GM11168 (cell line): Measurements from ENCODE around the gene SPNS2.

Source experiments
- in situ Hi-C: fragments of 300-500 bp; cut with MboI; formaldehyde crosslinking; loops from one replicate; pipeline ENCODE4 v1.12.0; 2022; ENCODE audit warnings: low sequenced_read_pairs; ENCODE audit not compliant: unreplicated experiment

The SPNS2 gene

DNA sequence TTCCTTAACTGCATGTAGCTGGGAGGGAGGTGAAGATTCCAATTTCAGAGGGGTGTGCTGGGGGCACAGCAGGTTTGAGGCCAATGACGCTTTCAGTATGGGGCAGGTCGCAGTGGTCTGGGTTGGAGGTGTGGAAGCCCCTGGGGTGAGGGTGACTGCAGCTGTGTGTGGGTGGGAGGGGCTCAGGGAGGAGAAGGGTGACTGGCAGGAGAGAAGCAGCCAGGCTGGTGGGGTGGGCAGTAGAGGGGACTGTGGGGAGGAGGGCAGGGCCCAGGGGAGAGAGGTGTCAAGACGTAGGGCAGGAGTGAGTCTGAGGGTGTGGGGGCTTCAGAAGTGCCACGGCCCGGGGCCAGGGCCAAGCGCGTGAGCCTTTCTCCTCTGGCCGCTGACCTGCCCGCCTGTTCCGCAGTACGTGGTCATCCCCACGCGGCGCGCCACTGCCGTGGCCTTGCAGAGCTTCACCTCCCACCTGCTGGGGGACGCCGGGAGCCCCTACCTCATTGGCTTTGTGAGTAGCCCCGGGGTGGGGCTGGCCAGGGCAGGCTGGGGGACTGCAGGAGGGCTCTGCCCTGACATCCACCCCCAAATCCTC, 37.1 kb downstream of the SPNS2 start:
- in situ Hi-C loops: no loop called here

DNA sequence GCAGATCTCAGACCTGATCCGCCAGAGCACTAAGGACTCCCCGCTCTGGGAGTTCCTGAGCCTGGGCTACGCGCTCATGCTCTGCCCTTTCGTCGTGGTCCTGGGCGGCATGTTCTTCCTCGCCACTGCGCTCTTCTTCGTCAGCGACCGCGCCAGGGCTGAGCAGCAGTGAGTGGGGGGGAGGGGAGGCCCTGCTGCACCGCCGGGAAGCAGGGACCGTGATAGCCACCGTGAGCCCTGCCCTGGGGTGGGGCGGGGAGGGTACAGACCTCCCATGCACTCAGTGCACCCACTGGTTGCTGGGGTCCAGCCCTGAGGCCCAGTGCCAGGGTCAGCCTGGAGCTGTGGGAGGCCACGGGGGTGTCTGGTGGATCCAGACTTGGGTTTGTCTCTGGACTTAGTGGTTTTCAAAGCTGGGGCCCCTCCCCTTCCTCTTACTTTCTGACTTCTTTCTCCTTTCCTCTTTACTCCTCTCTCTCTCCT, 37.6 kb downstream of the SPNS2 start:
- in situ Hi-C loops: no loop called here

DNA sequence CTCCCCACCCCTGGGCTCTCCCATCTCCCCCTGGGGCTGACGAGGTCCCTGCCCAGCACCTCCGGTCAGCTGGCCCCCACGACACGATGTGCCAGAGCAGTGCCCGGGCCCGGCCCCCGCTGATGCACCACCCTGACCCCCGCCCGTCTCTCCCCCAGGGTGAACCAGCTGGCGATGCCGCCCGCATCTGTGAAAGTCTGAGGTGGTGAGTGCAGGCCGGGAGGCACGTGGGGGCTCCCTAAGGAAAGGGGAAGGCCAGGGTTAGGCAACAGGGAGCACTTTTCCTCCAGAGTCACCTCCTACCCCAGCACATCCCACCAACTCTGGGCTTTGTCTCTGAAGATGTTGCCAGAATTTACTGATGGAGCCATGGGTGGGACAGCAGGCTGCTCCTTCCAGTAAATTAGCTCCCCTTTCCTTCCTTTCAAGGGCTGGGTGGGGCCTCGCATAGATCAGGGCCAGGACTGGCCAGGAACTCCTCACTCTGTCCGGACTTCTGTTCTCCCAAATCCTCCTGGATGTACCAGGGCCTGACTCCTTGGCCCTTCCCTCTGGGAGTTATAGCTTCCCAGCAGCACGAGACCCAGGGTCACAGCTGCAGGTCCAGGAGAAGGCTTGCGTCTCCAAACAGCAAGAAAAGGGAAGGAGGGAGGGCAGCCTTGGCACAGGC, 38.2 kb downstream of the SPNS2 start:
- in situ Hi-C loops: no loop called here

DNA sequence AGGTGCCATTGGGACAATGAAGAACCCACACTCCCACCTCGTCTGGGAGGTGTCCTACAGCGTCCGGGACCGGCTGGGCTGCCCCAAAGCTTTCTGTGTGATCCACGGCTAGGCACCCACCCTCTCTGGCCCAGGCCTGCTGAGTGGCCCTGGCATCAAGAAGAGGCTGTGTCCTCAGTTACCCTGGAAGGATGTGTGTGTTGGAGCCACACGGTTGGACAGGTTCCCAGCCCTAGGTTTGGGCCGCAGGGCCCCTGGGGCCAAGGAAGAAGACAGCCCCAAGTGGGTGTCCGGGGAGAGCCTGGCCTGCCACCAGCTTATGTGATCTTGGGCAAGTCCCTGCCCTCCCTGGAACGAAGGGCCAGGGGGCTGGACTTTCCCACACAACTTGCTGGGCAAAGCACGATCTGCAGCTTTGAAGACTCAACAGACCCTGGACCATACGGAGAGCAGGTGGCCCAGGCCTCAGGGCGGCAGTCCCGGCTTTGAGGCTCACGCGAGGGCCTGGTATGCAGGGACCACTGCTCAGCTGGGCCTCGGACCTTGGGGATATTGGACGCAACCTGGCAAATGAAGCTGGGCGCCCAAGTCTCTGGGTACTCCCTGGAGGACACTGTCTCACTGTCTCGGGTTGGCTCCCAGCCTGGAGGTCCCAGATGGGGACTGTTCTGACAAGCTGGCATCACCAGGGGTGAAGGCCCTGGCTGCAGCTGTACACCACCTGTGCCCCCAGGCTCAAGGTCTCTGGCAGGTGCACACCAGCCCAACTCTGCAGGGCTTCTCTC, 39.0 kb downstream of the SPNS2 start:
- in situ Hi-C loops: no loop called here

DNA sequence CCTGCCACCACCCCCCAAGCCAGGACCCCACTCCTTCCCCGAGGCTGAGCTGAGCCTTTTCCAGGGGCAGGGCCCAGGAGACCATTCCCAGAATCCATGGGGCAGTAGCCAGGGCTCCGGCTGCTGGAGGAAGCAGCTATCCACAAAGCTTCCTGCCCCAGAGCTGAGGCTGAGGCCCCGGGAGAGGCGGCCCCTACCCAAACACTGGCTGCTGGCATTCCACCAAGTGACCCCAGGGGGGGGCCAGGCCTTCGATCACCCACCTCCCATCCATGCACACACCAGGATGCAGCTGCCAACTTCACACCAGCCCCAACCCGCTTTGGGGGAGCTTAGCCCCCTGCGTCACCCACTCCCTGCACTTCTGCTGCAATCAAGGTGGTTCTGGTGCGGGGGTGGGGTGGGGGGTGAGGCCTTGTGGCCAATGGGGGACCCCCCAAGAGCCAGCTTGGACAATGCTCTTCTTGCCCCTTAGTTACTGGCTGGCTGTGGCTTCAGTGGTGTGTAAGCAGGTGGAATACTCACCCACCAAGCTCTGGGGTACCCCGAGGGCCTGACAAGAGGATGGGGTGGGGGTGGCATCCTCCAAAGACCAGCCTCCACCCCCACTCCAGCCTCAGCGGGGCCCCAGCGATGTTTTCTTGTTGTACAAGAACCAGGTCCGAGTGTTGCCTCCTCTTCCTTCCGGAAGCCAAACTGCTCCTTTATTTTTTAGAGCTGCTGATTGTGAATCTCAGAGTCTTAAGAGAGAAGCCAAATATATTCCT, 39.7 kb downstream of the SPNS2 start:
- in situ Hi-C loops: no loop called here

DNA sequence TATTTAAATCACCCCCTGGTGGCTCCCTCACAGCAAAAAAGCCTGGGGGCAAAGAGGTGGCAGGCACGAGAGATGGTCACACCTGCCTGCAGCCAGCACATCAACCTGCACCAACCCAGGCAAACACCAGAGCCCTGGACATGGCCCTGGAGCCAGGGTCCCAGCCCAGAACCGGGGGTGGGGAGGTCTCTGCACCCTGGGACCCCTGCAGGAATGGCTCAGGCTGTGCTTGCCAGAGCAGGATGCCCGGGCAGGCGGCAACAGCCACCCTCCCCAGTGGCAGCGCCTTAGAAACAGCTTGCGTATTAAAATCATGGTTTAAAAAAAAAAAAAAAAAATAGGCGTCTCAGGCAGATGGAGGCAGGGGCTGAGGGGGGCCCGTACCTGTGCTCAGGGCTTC, 40.3 kb downstream of the SPNS2 start:
- in situ Hi-C loops: no loop called here

DNA sequence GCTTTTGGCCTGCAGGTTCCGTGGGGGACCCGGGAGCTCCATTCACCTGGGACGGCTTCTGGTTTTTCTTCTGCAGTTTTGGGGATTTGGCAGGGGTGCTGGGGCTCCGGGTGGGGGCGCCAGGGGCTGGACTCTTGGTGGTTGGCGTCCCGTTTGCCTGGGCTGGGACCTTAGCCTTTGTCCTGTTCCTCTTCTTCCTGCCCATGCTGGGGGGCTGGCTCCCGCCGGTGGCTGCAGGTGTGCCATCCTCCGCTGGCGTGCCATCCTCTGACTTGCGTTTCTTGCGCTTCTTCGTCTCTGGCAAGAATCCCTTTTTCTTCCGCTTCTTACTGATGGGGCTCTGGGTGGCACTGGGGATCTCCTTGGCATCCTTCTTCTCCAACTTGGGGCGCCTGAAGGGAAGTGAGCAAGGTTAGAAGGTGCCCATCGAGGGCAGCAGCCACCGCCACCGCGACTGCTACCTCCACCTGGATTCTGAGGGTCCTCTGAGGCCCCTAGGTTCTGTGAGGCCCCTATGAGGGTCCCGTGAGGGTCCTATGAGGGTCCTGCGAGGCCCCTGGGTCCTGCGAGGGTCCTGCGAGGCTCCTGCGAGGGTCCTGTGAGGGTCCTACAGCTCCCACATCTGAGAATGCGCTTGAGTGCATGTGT, 41.0 kb downstream of the SPNS2 start:
- in situ Hi-C loops: no loop called here

DNA sequence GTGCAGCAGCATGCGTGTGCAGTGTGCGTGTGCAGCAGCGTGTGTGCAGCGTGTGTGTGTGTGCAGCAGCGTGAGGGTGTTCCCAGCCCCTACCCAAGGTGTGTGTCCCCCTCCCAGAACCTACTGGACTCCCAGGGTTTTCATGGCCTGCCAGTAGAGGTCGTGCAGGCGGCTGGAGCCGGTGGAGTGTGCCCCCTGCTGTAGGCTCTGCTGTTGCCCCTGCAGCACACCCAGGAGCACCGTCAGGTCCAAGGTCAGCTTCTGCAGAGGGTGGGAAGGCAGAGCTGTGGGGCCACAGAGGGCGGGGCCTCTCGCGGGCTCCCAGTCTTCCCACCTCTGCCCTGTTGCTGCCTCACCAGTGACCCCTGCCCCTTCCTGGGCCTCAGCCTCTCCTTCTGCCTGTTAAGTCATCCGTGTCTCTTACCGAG, 41.6 kb downstream of the SPNS2 start:
- in situ Hi-C loops: no loop called here

DNA sequence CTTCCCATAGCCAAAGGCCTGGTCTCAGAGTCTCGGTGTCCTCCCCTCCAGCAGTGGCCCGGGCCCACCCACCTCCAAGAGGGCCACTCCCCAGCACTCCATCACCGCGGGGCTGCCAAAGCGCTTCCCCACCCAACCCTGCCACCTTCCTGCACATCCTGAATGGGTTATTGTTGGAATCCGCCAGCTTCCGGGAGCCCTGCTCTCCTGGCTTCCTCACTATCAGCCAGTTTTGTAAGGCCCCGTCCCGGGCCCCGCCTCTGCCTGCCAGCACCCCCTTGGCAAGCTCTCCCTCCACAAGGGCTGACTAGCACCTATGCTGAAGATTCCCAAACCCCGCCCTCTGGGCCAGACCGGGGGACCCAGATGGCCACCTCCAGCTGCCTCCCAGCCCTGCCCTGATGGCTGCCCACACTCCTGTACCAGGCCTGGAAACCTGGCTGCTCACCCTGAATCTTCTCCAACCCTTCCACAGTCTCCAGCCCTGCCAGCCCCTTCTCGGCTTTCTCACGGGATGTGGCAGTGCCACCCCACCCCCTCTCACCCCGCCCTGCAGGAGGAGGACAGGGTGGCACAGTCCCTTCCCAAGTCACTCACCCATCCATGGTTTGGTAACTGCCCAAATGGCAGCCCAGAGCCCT, 42.1 kb downstream of the SPNS2 start:
- in situ Hi-C loops: no loop called here

DNA sequence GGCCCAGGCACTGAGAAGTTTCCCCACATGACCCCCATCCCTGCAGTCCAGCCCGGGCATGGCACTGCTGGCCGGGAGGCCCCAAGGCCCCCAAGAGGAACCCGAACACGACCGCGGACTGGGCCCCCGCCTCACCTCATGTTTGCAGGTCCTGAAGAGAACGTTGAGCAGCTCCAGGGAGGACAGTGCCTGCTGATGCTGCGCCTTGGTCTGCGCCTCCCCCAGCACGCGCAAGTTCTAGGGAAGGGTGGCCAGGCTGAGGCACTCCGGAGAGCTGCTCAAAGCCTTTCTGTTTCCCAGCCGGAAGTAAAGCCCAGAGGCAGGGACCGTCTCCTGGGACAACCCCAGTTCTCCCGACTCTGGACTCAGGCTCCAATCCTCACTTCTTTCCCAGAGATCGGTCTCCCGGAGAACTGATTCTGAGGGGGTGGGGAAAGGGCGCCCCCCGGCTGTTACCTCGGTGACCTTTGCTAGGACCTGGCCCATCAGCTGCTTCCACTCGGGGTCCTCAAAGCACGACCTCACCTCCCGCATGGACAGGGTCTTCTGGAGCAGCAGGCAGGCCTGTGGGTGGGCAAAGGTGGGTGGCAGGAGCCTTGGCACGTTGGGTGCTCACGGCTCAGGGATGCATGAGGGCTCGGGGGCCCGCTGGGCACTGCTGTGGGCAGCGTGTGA, 42.8 kb downstream of the SPNS2 start:
- in situ Hi-C loops: no loop called here

DNA sequence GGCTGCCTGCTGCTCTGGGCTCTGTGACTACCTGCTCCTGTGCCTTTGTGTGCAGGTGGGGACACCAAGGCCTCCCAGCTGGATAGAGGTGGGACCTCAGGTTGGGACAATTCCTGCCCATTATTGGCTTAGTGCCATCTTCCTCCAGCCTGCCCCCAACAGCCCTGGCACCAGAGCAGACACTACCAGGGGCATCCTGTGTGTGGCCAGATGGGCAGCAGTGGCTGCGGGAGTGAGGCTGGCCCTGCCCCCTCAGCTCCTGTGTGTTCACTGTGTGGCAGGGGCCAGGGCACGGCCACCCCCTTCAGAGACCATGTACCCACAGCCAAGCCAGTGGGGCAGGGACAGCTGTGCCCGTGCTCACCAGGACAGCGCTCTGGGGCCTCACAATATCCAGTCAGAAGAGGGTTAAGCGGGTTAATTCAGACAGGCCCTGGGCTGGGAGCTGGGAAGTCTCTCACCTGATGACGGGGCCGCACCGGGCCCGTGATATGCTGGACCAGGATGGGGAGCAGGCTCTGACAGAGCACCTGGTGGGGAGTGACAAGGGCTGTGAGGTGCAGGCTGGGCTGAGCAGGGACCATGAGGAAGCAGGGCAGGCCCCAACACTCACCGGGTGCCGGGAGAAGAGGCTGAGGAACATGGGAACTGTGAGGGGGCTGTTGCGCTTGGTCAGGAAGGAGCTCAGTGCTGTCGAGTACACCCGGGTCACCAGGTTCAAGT, 43.5 kb downstream of the SPNS2 start:
- in situ Hi-C loops: no loop called here

DNA sequence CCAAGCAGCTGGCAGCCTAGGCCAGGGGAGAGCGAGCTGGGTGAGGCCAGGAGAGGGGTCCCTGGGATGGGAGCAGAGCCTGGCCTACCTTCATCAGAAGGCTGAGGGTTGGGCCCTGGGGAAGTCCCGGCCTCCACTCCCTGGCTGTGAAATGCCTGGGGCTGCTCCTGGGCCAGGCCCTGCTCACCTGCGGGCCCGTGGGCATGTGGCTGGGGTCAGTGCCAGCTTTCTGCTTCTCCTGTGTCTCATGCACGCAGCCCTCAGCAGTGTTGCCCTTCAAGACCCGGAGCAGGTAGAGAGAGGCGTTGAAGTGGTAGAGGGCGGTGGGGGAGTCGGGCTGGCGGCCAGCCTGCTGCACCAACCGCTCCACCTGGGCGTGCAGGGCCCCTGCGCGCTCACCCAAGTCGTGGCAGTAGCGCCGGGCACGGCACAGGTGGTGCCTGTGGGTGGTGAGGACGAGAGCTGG, 44.1 kb downstream of the SPNS2 start:
- in situ Hi-C loops: no loop called here

DNA sequence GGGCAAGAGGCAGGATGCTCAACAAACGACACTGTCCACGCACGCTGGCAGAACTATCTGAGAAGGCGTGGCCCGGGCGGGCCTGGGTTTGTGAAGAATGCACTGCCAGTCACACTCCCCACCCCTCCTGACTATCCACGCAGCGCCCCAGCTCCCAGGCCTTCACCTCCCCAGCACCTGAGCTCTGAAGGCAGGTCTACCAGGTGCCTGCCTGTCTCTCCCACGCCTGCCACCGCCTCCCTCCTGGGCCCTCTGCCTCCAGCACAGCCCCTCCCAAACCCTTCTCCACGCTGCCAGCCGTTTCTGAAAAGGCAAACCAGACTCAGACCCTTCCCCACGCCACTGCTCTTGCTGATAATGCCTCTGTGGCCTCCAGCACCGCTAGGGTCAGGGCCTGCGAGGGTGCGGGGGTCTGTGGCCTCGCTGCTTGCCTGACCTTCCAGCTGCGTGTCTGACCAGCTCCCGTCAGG, 44.9 kb downstream of the SPNS2 start:
- in situ Hi-C loops: no loop called here

DNA sequence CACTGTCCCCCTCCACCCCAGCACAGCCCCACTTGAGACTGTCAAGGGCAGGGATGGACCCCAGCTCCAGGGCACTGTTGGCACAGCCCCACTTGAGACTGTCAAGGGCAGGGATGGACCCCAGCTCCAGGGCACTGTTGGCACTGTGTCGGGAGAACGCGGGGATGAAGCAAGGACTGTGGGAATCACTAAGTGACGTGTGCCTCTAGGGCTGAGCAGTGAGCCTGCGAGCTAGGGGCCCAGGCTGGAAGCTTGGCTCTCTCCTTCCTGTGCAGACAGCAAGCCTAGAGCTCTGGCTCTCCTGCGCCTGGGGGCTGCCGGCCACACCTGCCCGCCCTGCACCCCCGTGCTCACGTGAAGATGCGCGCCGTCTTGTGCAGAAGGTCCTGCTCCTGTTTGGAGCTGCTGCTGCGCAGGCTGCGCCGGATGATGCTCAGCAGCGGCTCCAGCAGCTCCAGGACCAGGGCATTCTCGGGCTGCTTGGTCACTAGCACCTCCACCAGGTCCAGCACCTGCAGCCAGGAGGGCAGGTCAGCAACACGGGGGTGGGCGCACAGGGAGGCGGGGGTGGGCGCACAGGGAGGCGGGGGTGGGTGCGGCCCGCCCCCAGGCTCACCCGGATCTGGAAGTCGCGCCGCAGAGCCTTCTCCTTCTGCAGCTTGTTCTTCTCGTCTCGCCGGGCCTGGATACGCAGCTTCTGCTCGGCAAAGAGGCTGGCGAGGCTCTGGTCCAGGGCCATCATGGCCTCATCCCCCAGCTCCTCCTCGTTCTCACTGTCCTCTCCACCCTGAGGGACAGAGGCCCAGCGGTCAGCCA, 45.7 kb downstream of the SPNS2 start:
- in situ Hi-C loops: no loop called here

DNA sequence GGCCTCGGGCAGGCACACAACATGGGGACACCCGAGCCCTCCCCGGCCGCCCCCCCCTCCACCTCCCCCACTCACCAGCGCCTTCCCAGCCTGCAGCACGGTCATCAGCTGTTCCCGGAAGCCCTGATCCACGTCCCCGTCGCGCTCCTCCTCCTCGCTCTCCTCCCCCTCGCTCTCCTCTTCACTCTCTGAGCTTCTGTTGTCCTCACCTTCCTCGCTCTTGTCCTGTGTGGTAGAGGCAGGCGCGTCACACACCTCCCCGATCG, 46.2 kb downstream of the SPNS2 start:
- in situ Hi-C loops: no loop called here

DNA sequence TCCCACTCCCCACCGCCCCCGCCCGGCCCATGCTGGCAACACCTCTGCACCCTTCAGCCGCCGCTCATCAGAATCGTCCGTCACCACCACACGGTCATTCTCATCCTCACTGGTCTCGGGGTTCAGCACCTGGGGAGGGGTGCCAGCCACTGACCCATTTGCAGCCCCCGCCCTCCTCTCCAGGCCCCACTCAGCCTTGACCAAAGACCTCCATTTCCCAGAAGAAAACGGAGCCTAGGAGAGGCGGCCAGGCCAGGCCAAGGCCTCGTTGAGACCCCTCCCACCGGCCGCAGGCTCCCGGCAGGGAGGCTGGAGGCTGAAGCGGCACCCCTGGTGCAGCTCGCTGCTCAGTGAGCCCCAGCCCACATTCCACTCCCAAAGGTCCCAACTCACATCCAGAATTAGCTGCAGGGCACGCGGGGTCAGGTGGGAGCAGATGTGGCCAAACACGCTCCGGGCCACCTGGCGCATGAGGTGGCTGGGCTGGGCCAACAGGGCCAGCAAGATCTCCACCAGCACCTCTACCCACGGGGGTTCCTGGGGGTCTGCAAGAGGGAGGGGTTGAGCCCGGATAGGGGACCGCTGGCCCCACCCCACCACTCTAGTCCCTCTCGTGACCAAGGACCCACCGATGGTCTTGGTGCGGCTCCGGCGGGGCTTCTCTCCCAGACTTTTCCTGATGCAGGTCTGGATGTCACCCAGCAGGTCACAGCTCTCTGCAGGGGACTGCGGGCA, 46.7 kb downstream of the SPNS2 start:
- in situ Hi-C loops: no loop called here
